Measurements from ENCODE around the gene ACSL3. TPM values are rescaled to one million over a fixed set of nuclear protein-coding genes. Genes with fewer than 3 reads are reported as not detected.

Gene ACSL3
- total and polyA plus RNA-seq, 9 donors, result 28.3 to 55.9 (median 48.2) TPM

DNA sequence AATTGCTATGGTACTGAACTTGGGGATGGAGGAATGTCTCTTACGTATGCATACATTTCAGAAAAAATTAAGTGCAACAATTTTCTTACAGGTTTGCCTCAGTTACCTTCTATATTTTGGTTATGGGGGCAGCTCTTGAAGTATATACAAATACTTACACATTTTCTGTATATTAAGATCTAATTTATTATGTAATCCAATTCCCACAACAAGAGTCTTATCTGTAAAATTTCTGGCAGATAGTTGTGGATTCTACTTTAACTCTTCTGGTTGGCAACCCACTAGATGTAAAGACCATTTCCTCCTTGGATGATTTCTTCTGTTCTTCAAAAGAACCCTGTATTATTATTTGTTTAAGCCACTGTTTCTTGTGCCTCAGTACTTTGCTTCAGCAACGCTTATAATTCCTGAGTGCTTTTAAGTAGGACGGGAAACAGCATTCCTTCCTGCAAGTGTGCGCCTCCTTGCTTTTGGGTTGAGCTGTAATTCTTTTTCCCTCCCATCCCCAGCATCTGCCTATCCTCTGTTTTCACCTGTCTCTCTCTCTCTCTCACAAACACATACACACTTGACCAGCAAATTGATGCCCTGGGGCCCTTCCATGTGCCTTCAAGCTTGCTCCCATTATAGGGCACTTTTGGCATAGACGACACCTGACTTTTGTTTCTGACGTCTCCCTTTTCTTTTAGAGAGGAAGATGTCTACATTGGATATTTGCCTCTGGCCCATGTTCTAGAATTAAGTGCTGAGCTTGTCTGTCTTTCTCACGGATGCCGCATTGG lies 61.4 kb downstream of the ACSL3 start:
- Histone ChIP-seq H3K36me3 (ENCODE audit: control insufficient read depth, insufficient read depth, low read length) (peaks cover 38% of the 10 kb centered on the region), H3K27me3 (ENCODE audit: control insufficient read depth, insufficient read depth, low read length) (no peaks in the 10 kb centered on the region), H3K4me3 (ENCODE audit: low read length) (no peak overlapping the region), H3K27ac (ENCODE audit: low read length) (no peak overlapping the region), H3K9me3 (replicated peaks; ENCODE audit: control insufficient read depth, low read depth, low read length) (no peaks in the 10 kb centered on the region), H3K4me1 (ENCODE audit: control insufficient read depth, insufficient read depth, low read length) (no peaks in the 10 kb centered on the region)
- DNase-seq, result no peak
- 82% methylated on average over 3 of the region's 8 CpGs for WGBS (ENCODE audit: insufficient coverage)

DNA sequence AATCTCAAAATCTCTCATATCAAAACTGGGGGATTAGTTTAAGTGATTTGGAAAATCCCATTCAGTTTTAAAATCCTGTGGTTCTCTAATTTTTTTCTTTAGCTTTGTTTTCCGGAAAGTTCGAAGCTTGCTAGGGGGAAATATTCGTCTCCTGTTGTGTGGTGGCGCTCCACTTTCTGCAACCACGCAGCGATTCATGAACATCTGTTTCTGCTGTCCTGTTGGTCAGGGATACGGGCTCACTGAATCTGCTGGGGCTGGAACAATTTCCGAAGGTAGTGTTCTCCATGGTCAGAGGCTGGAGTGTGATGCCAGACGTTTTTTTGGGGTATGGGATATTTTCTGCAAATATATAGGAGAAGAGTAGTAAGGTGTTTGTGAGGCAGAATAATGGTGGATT lies 66.1 kb downstream of the ACSL3 start:
- Histone ChIP-seq H3K36me3 (ENCODE audit: control insufficient read depth, insufficient read depth, low read length) (peaks cover 26% of the 10 kb centered on the region), H3K4me3 (ENCODE audit: low read length) (no peak overlapping the region), H3K27me3 (ENCODE audit: control insufficient read depth, insufficient read depth, low read length) (no peaks in the 10 kb centered on the region), H3K4me1 (ENCODE audit: control insufficient read depth, insufficient read depth, low read length) (no peaks in the 10 kb centered on the region), H3K9me3 (replicated peaks; ENCODE audit: control insufficient read depth, low read depth, low read length) (no peaks in the 10 kb centered on the region), H3K27ac (ENCODE audit: low read length) (no peak overlapping the region)
- DNase-seq, result no peak
- WGBS (ENCODE audit: insufficient coverage), result 85% methylated on average over 8 of the region's 9 CpGs

DNA sequence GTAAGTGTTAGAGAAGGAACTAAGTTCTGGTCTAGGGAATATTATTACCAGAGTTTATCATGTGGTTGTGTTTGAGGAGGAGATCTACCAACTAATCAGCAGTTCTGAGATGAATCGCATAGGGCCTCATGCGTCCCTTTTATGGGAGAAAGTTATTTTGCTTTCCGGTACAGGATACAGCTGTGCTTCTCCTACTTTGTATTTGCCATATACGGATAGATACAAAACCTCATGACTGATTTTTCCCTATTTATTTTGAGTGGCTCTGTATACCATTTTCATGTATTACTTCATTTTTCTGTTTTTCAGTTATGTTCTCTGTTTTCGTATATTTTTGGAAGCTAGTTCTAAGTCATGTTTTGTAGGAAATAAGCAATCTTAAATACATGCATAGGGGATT lies 66.8 kb downstream of the ACSL3 start:
- WGBS (ENCODE audit: insufficient coverage), result no CpG with 5 or more reads among the region's 5 CpGs
- H3K4me1 ChIP-seq (ENCODE audit: control insufficient read depth, insufficient read depth, low read length), result no peaks in the 10 kb centered on the region
- no peak overlapping the region for H3K27ac ChIP-seq (ENCODE audit: low read length)
- no peaks in the 10 kb centered on the region for H3K27me3 ChIP-seq (ENCODE audit: control insufficient read depth, insufficient read depth, low read length)
- H3K4me3 ChIP-seq (ENCODE audit: low read length), result no peak overlapping the region
- H3K36me3 ChIP-seq (ENCODE audit: control insufficient read depth, insufficient read depth, low read length), result peaks cover 24% of the 10 kb centered on the region
- H3K9me3 ChIP-seq (replicated peaks; ENCODE audit: control insufficient read depth, low read depth, low read length), result no peaks in the 10 kb centered on the region
- DNase-seq, result no peak

DNA sequence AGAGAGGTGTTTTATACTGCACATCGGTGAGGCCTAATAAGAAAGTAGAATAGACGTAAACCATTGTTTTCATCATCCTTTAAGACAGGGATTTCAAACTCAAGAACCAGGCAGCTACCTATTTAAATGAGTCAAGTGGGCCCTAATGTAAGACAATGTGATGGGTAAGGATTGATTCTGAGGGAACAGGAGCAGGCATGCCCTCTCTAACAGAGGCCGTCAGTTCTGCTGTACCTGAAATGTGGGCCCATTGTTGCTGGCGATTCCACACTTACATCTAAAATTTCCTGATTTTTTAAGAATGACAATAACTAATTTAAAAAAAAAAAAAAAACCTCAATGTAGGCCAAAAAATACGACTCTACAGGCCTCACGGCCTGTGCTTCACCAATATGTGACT lies 67.5 kb downstream of the ACSL3 start:
- Histone ChIP-seq H3K9me3 (replicated peaks; ENCODE audit: control insufficient read depth, low read depth, low read length) (no peaks in the 10 kb centered on the region), H3K4me3 (ENCODE audit: low read length) (no peak overlapping the region), H3K36me3 (ENCODE audit: control insufficient read depth, insufficient read depth, low read length) (peaks cover 24% of the 10 kb centered on the region), H3K27me3 (ENCODE audit: control insufficient read depth, insufficient read depth, low read length) (no peaks in the 10 kb centered on the region), H3K4me1 (ENCODE audit: control insufficient read depth, insufficient read depth, low read length) (no peaks in the 10 kb centered on the region), H3K27ac (ENCODE audit: low read length) (no peak overlapping the region)
- no peak for DNase-seq
- no CpG with 5 or more reads among the region's 6 CpGs for WGBS (ENCODE audit: insufficient coverage)

- peaks cover 32% of the 10 kb centered on the region for H3K36me3 ChIP-seq (ENCODE audit: control insufficient read depth, insufficient read depth, low read length)
- no peak overlapping the region for H3K27ac ChIP-seq (ENCODE audit: low read length)
- no peak for DNase-seq
- H3K4me1 ChIP-seq (ENCODE audit: control insufficient read depth, insufficient read depth, low read length), result no peaks in the 10 kb centered on the region
- no CpG with 5 or more reads among the region's 2 CpGs for WGBS (ENCODE audit: insufficient coverage)
- H3K27me3 ChIP-seq (ENCODE audit: control insufficient read depth, insufficient read depth, low read length), result no peaks in the 10 kb centered on the region
- H3K4me3 ChIP-seq (ENCODE audit: low read length), result no peak overlapping the region
- H3K9me3 ChIP-seq (replicated peaks; ENCODE audit: control insufficient read depth, low read depth, low read length), result no peaks in the 10 kb centered on the region
These were observed 70.0 kb downstream of the ACSL3 start for GRCh38 chr2:222930862-222931261.

- peaks cover 34% of the 10 kb centered on the region for H3K36me3 ChIP-seq (ENCODE audit: control insufficient read depth, insufficient read depth, low read length)
- WGBS (ENCODE audit: insufficient coverage), result 78% methylated on average over 4 of the region's 4 CpGs
- no peak overlapping the region for H3K27ac ChIP-seq (ENCODE audit: low read length)
- H3K4me3 ChIP-seq (ENCODE audit: low read length), result no peak overlapping the region
- DNase-seq, result no peak
- H3K9me3 ChIP-seq (replicated peaks; ENCODE audit: control insufficient read depth, low read depth, low read length), result peaks cover under 1% of the 10 kb centered on the region
- H3K27me3 ChIP-seq (ENCODE audit: control insufficient read depth, insufficient read depth, low read length), result no peaks in the 10 kb centered on the region
- no peaks in the 10 kb centered on the region for H3K4me1 ChIP-seq (ENCODE audit: control insufficient read depth, insufficient read depth, low read length)
These were observed 70.8 kb downstream of the ACSL3 start for GRCh38 chr2:222931659-222932058.

DNA sequence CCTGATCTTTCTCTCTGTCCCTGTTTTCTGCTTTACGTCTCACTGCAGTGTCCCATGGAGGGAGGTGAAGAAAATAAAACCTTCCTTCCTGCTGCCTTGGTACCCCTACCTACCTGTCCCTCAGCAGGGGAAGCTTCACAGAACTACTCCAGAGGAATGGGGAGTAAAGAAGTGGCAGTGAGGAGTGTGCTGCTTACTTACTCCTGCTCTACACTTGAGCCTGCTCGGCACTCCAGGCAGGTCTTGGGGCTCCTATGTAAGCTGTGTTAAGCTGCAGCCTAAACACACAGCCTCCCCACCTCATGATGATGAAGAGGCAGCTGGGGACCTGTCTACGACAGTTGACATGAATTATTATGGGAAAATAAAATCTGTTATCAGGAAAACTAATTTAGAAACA lies 72.6 kb downstream of the ACSL3 start:
- Histone ChIP-seq H3K4me3 (ENCODE audit: low read length) (no peak overlapping the region), H3K9me3 (replicated peaks; ENCODE audit: control insufficient read depth, low read depth, low read length) (peaks cover 7% of the 10 kb centered on the region), H3K27ac (ENCODE audit: low read length) (no peak overlapping the region), H3K4me1 (ENCODE audit: control insufficient read depth, insufficient read depth, low read length) (no peaks in the 10 kb centered on the region), H3K27me3 (ENCODE audit: control insufficient read depth, insufficient read depth, low read length) (no peaks in the 10 kb centered on the region), H3K36me3 (ENCODE audit: control insufficient read depth, insufficient read depth, low read length) (peaks cover 35% of the 10 kb centered on the region)
- no peak for DNase-seq
- WGBS (ENCODE audit: insufficient coverage), result no CpG with 5 or more reads among the region's 3 CpGs

GRCh38 chr2:222935688-222936298 lies 75.0 kb downstream of the ACSL3 start:
- DNase-seq, result no peak
- Histone ChIP-seq H3K4me3 (ENCODE audit: low read length) (no peak overlapping the region), H3K27me3 (ENCODE audit: control insufficient read depth, insufficient read depth, low read length) (no peaks in the 10 kb centered on the region), H3K4me1 (ENCODE audit: control insufficient read depth, insufficient read depth, low read length) (no peaks in the 10 kb centered on the region), H3K9me3 (replicated peaks; ENCODE audit: control insufficient read depth, low read depth, low read length) (peaks cover 10% of the 10 kb centered on the region), H3K36me3 (ENCODE audit: control insufficient read depth, insufficient read depth, low read length) (peaks cover 44% of the 10 kb centered on the region), H3K27ac (ENCODE audit: low read length) (no peak overlapping the region)
- no CpG with 5 or more reads among the region's 4 CpGs for WGBS (ENCODE audit: insufficient coverage)

GRCh38 chr2:222936705-222937104 lies 75.9 kb downstream of the ACSL3 start:
- Histone ChIP-seq H3K9me3 (replicated peaks; ENCODE audit: control insufficient read depth, low read depth, low read length) (peaks cover 10% of the 10 kb centered on the region), H3K27ac (ENCODE audit: low read length) (no peak overlapping the region), H3K27me3 (ENCODE audit: control insufficient read depth, insufficient read depth, low read length) (no peaks in the 10 kb centered on the region), H3K4me1 (ENCODE audit: control insufficient read depth, insufficient read depth, low read length) (no peaks in the 10 kb centered on the region), H3K4me3 (ENCODE audit: low read length) (no peak overlapping the region), H3K36me3 (ENCODE audit: control insufficient read depth, insufficient read depth, low read length) (peaks cover 40% of the 10 kb centered on the region)
- WGBS (ENCODE audit: insufficient coverage), result 93% methylated on average over 3 of the region's 7 CpGs
- no peak for DNase-seq

- DNase-seq, result no peak
- Histone ChIP-seq H3K4me1 (ENCODE audit: control insufficient read depth, insufficient read depth, low read length) (no peaks in the 10 kb centered on the region), H3K9me3 (replicated peaks; ENCODE audit: control insufficient read depth, low read depth, low read length) (peaks cover 10% of the 10 kb centered on the region), H3K27me3 (ENCODE audit: control insufficient read depth, insufficient read depth, low read length) (no peaks in the 10 kb centered on the region), H3K36me3 (ENCODE audit: control insufficient read depth, insufficient read depth, low read length) (peaks cover 33% of the 10 kb centered on the region), H3K4me3 (ENCODE audit: low read length) (no peak overlapping the region), H3K27ac (ENCODE audit: low read length) (no peak overlapping the region)
- WGBS (ENCODE audit: insufficient coverage), result no CpG with 5 or more reads among the region's 2 CpGs
These were observed 77.5 kb downstream of the ACSL3 start for GRCh38 chr2:222938327-222938726.

All from muscle of leg (tissue), 11 donors.